Measurements from ENCODE around the gene SFT2D2. TPM values are rescaled to one million over a fixed set of nuclear protein-coding genes. Genes with fewer than 3 reads are reported as not detected.

The SFT2D2 gene
- total and polyA plus RNA-seq, 4 donors = 5.9 to 70.3 (median 33.0) TPM

DNA sequence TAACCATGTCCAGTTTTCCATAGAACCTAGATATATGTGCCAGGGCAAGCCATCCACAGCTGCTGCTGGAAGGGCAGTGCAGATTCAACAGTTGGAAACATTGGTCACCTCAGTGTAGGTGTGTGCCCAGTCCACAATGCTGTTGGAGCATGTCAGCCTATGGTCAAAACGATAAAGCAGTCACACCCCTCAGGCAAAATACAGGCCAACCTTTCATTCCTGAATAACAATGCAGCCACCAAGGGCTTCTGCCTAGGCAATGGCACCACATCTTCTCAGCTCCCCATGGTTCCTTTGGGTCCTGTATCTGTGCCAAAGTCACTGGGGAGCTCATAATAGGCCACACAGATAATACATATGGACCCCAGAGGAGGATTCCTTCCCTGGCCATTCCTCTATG, 39.8 kb downstream of the SFT2D2 start:
- TF ChIP-seq, protein P1, sequence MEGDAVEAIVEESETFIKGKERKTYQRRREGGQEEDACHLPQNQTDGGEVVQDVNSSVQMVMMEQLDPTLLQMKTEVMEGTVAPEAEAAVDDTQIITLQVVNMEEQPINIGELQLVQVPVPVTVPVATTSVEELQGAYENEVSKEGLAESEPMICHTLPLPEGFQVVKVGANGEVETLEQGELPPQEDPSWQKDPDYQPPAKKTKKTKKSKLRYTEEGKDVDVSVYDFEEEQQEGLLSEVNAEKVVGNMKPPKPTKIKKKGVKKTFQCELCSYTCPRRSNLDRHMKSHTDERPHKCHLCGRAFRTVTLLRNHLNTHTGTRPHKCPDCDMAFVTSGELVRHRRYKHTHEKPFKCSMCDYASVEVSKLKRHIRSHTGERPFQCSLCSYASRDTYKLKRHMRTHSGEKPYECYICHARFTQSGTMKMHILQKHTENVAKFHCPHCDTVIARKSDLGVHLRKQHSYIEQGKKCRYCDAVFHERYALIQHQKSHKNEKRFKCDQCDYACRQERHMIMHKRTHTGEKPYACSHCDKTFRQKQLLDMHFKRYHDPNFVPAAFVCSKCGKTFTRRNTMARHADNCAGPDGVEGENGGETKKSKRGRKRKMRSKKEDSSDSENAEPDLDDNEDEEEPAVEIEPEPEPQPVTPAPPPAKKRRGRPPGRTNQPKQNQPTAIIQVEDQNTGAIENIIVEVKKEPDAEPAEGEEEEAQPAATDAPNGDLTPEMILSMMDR (IDR thresholded peaks at IDR 0.05; ENCODE audit: control extremely low read depth, extremely low read depth) = no peak
- peaks cover 0 to 3% (median 0%) of the 10 kb centered on the region in 4 donors for H3K9me3 ChIP-seq (ENCODE audit: control insufficient read depth in 4 of 4, insufficient read depth in 3 of 4, low read length in 3 of 4)
- no peak overlapping the region for H3K9ac ChIP-seq (ENCODE audit: insufficient read depth in 1 of 2, low read length in 2 of 2)
- H3K27ac ChIP-seq (ENCODE audit: low read depth in 1 of 2, low read length in 1 of 2) = no peak overlapping the region
- H3K4me1 ChIP-seq (ENCODE audit: control insufficient read depth in 5 of 5, insufficient read depth in 5 of 5, low read length in 5 of 5) = peaks cover 0 to 5% (median 4%) of the 10 kb centered on the region in 5 donors
- ATAC-seq (ENCODE audit: insufficient read depth, low FRiP score) (no peak), DNase-seq (no peak)
- WGBS, 2 donors = 95 to 100% methylated on average over 1 of the region's 1 CpG
- peaks cover 0 to 8% (median 4%) of the 10 kb centered on the region in 4 donors for H3K36me3 ChIP-seq (ENCODE audit: control insufficient read depth in 4 of 4, insufficient read depth in 4 of 4, low read length in 4 of 4)
- H3K4me3 ChIP-seq = no peak overlapping the region
- no peaks in the 10 kb centered on the region for H3K27me3 ChIP-seq (ENCODE audit: control insufficient read depth in 3 of 3, insufficient read depth in 3 of 3, low read length in 2 of 3)

GRCh38 chr1:168266644-168267186, 40.9 kb downstream of the SFT2D2 start:
- H3K9ac ChIP-seq (ENCODE audit: insufficient read depth in 1 of 2, low read length in 2 of 2) = no peak overlapping the region
- H3K4me1 ChIP-seq (ENCODE audit: control insufficient read depth in 5 of 5, insufficient read depth in 5 of 5, low read length in 5 of 5) = peaks cover 0 to 2% (median 0%) of the 10 kb centered on the region in 5 donors
- WGBS, 2 donors = 84 to 86% methylated on average over 6 of the region's 6 CpGs
- TF ChIP-seq, protein P1 (IDR thresholded peaks at IDR 0.05; ENCODE audit: control extremely low read depth, extremely low read depth) = no peak
- H3K27me3 ChIP-seq (ENCODE audit: control insufficient read depth in 3 of 3, insufficient read depth in 3 of 3, low read length in 2 of 3) = no peaks in the 10 kb centered on the region
- H3K36me3 ChIP-seq (ENCODE audit: control insufficient read depth in 4 of 4, insufficient read depth in 4 of 4, low read length in 4 of 4) = peaks cover 0 to 8% (median 4%) of the 10 kb centered on the region in 4 donors
- no peak for DNase-seq
- no peak for ATAC-seq (ENCODE audit: insufficient read depth, low FRiP score)
- H3K27ac ChIP-seq (ENCODE audit: low read depth in 1 of 2, low read length in 1 of 2) = no peak overlapping the region
- H3K4me3 ChIP-seq = no peak overlapping the region
- peaks cover 0 to 3% (median 0%) of the 10 kb centered on the region in 4 donors for H3K9me3 ChIP-seq (ENCODE audit: control insufficient read depth in 4 of 4, insufficient read depth in 3 of 4, low read length in 3 of 4)

DNA sequence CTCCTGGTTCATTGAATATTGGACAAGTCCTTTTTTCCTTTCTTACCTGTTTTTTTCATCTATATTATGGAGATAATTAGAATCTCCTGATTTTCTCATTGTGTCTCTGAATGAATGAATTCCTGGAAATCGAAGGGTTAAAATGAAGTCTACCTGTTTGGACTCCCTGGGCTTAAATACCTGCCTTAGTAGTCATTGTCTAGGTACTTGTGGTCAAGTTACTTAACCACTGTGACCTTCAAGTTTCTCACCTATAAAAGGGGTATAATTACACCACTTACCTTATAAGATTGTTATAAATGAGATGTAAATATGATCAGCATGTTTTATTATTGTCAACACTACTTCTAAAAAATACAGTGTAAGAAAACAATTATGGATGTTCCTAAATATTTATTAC, 45.8 kb downstream of the SFT2D2 start:
- ATAC-seq (ENCODE audit: insufficient read depth, low FRiP score) (no peak), DNase-seq (no peak)
- Histone ChIP-seq H3K27me3 (ENCODE audit: control insufficient read depth in 3 of 3, insufficient read depth in 3 of 3, low read length in 2 of 3) (no peaks in the 10 kb centered on the region), H3K36me3 (ENCODE audit: control insufficient read depth in 4 of 4, insufficient read depth in 4 of 4, low read length in 4 of 4) (no peaks in the 10 kb centered on the region), H3K27ac (ENCODE audit: low read depth in 1 of 2, low read length in 1 of 2) (no peak overlapping the region), H3K9ac (ENCODE audit: insufficient read depth in 1 of 2, low read length in 2 of 2) (no peak overlapping the region), H3K4me1 (ENCODE audit: control insufficient read depth in 5 of 5, insufficient read depth in 5 of 5, low read length in 5 of 5) (no peaks in the 10 kb centered on the region), H3K4me3 (no peak overlapping the region), H3K9me3 (ENCODE audit: control insufficient read depth in 4 of 4, insufficient read depth in 3 of 4, low read length in 3 of 4) (peaks cover 0 to 3% (median 3%) of the 10 kb centered on the region in 4 donors)
- TF ChIP-seq, protein P1 (IDR thresholded peaks at IDR 0.05; ENCODE audit: control extremely low read depth, extremely low read depth) = no peak
- WGBS, 2 donors = 91 to 97% methylated on average over 1 of the region's 1 CpG

DNA sequence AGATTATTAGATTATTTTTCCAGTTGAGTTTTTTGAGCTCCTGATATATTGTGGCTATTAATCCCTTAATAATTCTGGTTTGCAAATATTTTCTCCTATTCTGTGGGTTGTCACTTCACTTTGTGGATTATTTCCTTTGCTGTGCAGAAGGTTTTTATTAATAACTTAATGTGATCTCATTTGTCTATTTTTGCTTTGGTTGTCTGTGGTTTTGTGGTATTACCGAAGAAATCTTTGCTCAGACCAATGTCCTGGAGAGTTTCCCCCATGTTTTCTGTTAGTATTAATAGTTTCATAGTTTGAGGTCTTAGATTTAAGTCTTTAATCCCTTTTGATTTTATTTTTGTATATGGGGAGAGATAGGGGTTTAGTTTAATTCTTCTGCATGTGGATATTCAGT, 47.8 kb downstream of the SFT2D2 start:
- Histone ChIP-seq H3K9ac (ENCODE audit: insufficient read depth in 1 of 2, low read length in 2 of 2) (no peak overlapping the region), H3K36me3 (ENCODE audit: control insufficient read depth in 4 of 4, insufficient read depth in 4 of 4, low read length in 4 of 4) (no peaks in the 10 kb centered on the region), H3K27ac (ENCODE audit: low read depth in 1 of 2, low read length in 1 of 2) (no peak overlapping the region), H3K27me3 (ENCODE audit: control insufficient read depth in 3 of 3, insufficient read depth in 3 of 3, low read length in 2 of 3) (no peaks in the 10 kb centered on the region), H3K4me3 (no peak overlapping the region), H3K4me1 (ENCODE audit: control insufficient read depth in 5 of 5, insufficient read depth in 5 of 5, low read length in 5 of 5) (peaks cover 0 to 3% (median 0%) of the 10 kb centered on the region in 5 donors), H3K9me3 (ENCODE audit: control insufficient read depth in 4 of 4, insufficient read depth in 3 of 4, low read length in 3 of 4) (peaks cover 2 to 6% (median 3%) of the 10 kb centered on the region in 4 donors)
- 29 to 56% methylated on average over 1 of the region's 1 CpG for WGBS, 2 donors
- DNase-seq (no peak), ATAC-seq (ENCODE audit: insufficient read depth, low FRiP score) (no peak)
- TF ChIP-seq, protein P1 (IDR thresholded peaks at IDR 0.05; ENCODE audit: control extremely low read depth, extremely low read depth) = no peak
